Nasal cavity respiratory epithelium epithelial cell of viscerocranial mucosa (primary cell): ENCODE data around the gene PSMB8. TPM values are rescaled to one million over a fixed set of nuclear protein-coding genes. Genes with fewer than 3 reads are reported as not detected.

Experiments used
- total RNA-seq: library from RNA; depleted of rRNA; stranded (reverse); fragments of >200 nt; gene quantifications from 2 replicates; pipeline ENCODE4 v1.2.3, GENCODE V29; 2014

Gene PSMB8
- 12.6 and 29.1 TPM in 2 replicates for total RNA-seq

GRCh38 chr6:32843979-32844838 is at the start of gene PSMB8:
Gene PSMB8 (minus strand): TSS chr6:32844047. CDS start chr6:32843996, 51 bp downstream.

GRCh38 chr6:32853541-32854375 is 9.9 kb upstream of the PSMB8 start, which contains the start of the genes PSMB9 and TAP1:
Gene PSMB9 (plus strand): TSS chr6:32854192. CDS start chr6:32854230, 38 bp downstream.
Gene TAP1 (minus strand): TSS chr6:32853704. CDS start chr6:32853636, 68 bp downstream.

GRCh38 chr6:32838114-32838958 is 5.5 kb downstream of the PSMB8 start, which contains the start of gene TAP2:
Gene TAP2 (minus strand): TSS chr6:32838739. CDS start chr6:32838233, 506 bp downstream.

GRCh38 chr6:32816746-32817204 is 27.1 kb downstream of the PSMB8 start, which contains the start of gene HLA-DOB:
Gene HLA-DOB (minus strand): TSS chr6:32817002. CDS start chr6:32816951, 51 bp downstream.

Other genes with a start within 250 kb of the PSMB8 start
- gene HLA-DQA1, start 206.6 kb downstream of the PSMB8 start, total RNA-seq = not detected in 2 replicates
- gene HLA-DQB1, start 177.4 kb downstream of the PSMB8 start, total RNA-seq = not detected in 2 replicates
- not detected in 2 replicates for gene HLA-DQA2, start 102.7 kb downstream of the PSMB8 start, total RNA-seq
- gene HLA-DQB2, start 80.5 kb downstream of the PSMB8 start, total RNA-seq = not detected in 2 replicates
- 1.0 and 1.1 TPM in 2 replicates for gene HLA-DOB, start 27.0 kb downstream of the PSMB8 start, total RNA-seq
- 23.6 and 66.8 TPM in 2 replicates for gene TAP2, start 5.3 kb downstream of the PSMB8 start, total RNA-seq
- 48.9 and 63.9 TPM in 2 replicates for gene TAP1, start 9.7 kb upstream of the PSMB8 start, total RNA-seq
- gene PSMB9, start 10.1 kb upstream of the PSMB8 start, total RNA-seq = 1.4 and 8.9 TPM in 2 replicates
- gene HLA-DMB, start 97.0 kb upstream of the PSMB8 start, total RNA-seq = 0.71 TPM in 1 of 2 replicates, not detected in the other
- 0.68 and 2.4 TPM in 2 replicates for gene HLA-DMA, start 109.0 kb upstream of the PSMB8 start, total RNA-seq
- gene BRD2, start 124.5 kb upstream of the PSMB8 start, total RNA-seq = 95.7 and 134 TPM in 2 replicates
- gene HLA-DOA, start 165.5 kb upstream of the PSMB8 start, total RNA-seq = 0.07 TPM in 1 of 2 replicates, not detected in the other
- 0.14 TPM in 1 of 2 replicates, not detected in the other for gene HLA-DPA1, start 229.6 kb upstream of the PSMB8 start, total RNA-seq
- gene HLA-DPB1, start 231.9 kb upstream of the PSMB8 start, total RNA-seq = not detected in 2 replicates